Measurements from ENCODE around the gene UBE2E2.

- no peak for TF ChIP-seq MAX (IDR thresholded peaks at IDR 0.05; ENCODE audit: low read depth, low read length)
- no peak for TF ChIP-seq CTCF (IDR thresholded peaks at IDR 0.05; ENCODE audit: low read depth, low read length)
- TF ChIP-seq MYC (IDR thresholded peaks at IDR 0.05; ENCODE audit: low read depth, low read length), result no peak
- no peak for TF ChIP-seq POLR2A (IDR thresholded peaks at IDR 0.05; ENCODE audit: extremely low read depth, insufficient read length)
These were observed 36.3 kb upstream of the UBE2E2 start for GRCh38 chr3:23166845-23167244.
